Smooth muscle cell (in vitro differentiated cells): ENCODE results near the gene PTRH1. TPM values are rescaled to one million over a fixed set of nuclear protein-coding genes. Genes with fewer than 3 reads are reported as not detected.

ENCODE experiments used
- DNase-seq: peaks from one replicate; lab custom pipeline; 2025; ENCODE audit not compliant: unreplicated experiment; lab: John Stamatoyannopoulos, UW
- H2AFZ ChIP-seq: fragments of 200-600 bp; sonication (generic); 2 replicates; pipeline ENCODE4 v1.6.0; 2016; ENCODE audit warnings: antibody characterized with exemption, low read depth, mild to moderate bottlenecking
- H3F3A ChIP-seq: fragments of 200-600 bp; sonication (generic); 2 replicates; pipeline ENCODE4 v1.6.0; 2017; ENCODE audit warnings: antibody characterized with exemption, low read depth
- H3K27ac ChIP-seq: fragments of 200-600 bp; sonication (generic); 2 replicates; pipeline ENCODE4 v1.5.1; 2016; ENCODE audit warnings: low read depth, mild to moderate bottlenecking
- H3K27me3 ChIP-seq: fragments of 200-600 bp; sonication (generic); 2 replicates; pipeline ENCODE4 v1.6.1; 2016; ENCODE audit warnings: low read depth, mild to moderate bottlenecking
- H3K36me3 ChIP-seq: fragments of 200-600 bp; sonication (generic); 2 replicates; pipeline ENCODE4 v1.5.1; 2016; ENCODE audit warnings: low read depth
- H3K4me1 ChIP-seq: fragments of 200-600 bp; sonication (generic); 2 replicates; pipeline ENCODE4 v1.5.1; 2016; ENCODE audit warnings: low read depth
- H3K4me2 ChIP-seq: fragments of 200-600 bp; sonication (generic); 2 replicates; pipeline ENCODE4 v1.6.0; 2016; ENCODE audit warnings: mild to moderate bottlenecking
- H3K4me3 ChIP-seq: fragments of 200-600 bp; sonication (generic); 2 replicates; pipeline ENCODE4 v1.5.1; 2016; ENCODE audit warnings: mild to moderate bottlenecking
- H3K79me2 ChIP-seq: fragments of 200-600 bp; sonication (generic); 2 replicates; pipeline ENCODE4 v1.6.0; 2016; ENCODE audit warnings: low read depth, mild to moderate bottlenecking
- H3K9ac ChIP-seq: fragments of 200-600 bp; sonication (generic); 2 replicates; pipeline ENCODE4 v1.6.0; 2016; ENCODE audit warnings: low read depth
- H3K9me3 ChIP-seq: fragments of 200-600 bp; sonication (generic); replicated peaks from 2 replicates; pipeline ENCODE4 v1.5.1; 2016; ENCODE audit warnings: low read depth
- H4K20me1 ChIP-seq: fragments of 200-600 bp; sonication (generic); 2 replicates; pipeline ENCODE4 v1.6.0; 2016; ENCODE audit warnings: low read depth
- WGBS: methylation state at CpG from one replicate; pipeline ENCODE4 v1.1.7; 2016; ENCODE audit warnings: low lambda C conversion rate; 5-methylcytosine and 5-hydroxymethylcytosine counted together
- polyA plus RNA-seq: library from polyadenylated mRNA; unstranded; fragments of >200 nt; fragmentation: Nextera tagmentation; extraction: Ambion mirVana; gene quantifications from 2 replicates; pipeline ENCODE4 v1.2.1, GENCODE V29; 2016
- total RNA-seq: library from RNA; depleted of rRNA; stranded (reverse); fragments of >200 nt; gene quantifications from 2 replicates; pipeline ENCODE4 v1.2.3, GENCODE V29; 2014
- TF ChIP-seq, protein P1 (sequence below): fragments of 200-600 bp; sonication (generic); IDR thresholded peaks from 2 replicates; pipeline ENCODE4 v1.5.1; 2017; ENCODE audit warnings: borderline replicate concordance, mild to moderate bottlenecking, antibody characterized with exemption; ENCODE audit not compliant: insufficient read depth, poor library complexity, severe bottlenecking

Gene PTRH1
- total and polyA plus RNA-seq, 2 experiments from 2014 or later = 11.9 to 33.8 TPM

DNA sequence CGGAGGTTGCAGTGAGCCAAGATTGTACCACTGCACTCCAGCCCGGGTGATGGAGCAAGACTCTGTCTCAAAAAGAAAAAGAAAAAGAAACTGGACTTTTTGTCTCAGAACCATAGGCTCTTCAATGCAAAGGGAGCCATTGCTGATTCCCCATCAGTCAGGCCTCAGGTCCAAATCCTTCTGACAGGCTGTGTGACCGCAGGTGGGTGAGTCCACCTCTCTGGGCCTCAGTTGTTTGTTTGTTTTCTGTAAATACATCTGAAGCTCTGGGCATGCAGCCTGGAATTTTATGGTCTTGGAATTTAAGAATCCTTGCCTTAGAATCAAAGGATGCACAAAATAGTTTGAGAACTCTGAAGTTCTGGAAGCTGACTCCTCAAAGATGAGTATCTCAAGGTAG is 40.8 kb upstream of the PTRH1 start:
- Histone ChIP-seq H3K36me3 (no peaks in the 10 kb centered on the region), H3K4me1 (peaks cover 5% of the 10 kb centered on the region), H3K27ac (no peak overlapping the region), H3K79me2 (no peaks in the 10 kb centered on the region), H3K9me3 (no peaks in the 10 kb centered on the region), H3F3A (no peaks in the 10 kb centered on the region), H2AFZ (no peak overlapping the region), H4K20me1 (no peaks in the 10 kb centered on the region), H3K4me3 (no peak overlapping the region), H3K9ac (no peak overlapping the region), H3K27me3 (peaks cover 47% of the 10 kb centered on the region), H3K4me2 (no peak overlapping the region)
- TF ChIP-seq, protein P1, sequence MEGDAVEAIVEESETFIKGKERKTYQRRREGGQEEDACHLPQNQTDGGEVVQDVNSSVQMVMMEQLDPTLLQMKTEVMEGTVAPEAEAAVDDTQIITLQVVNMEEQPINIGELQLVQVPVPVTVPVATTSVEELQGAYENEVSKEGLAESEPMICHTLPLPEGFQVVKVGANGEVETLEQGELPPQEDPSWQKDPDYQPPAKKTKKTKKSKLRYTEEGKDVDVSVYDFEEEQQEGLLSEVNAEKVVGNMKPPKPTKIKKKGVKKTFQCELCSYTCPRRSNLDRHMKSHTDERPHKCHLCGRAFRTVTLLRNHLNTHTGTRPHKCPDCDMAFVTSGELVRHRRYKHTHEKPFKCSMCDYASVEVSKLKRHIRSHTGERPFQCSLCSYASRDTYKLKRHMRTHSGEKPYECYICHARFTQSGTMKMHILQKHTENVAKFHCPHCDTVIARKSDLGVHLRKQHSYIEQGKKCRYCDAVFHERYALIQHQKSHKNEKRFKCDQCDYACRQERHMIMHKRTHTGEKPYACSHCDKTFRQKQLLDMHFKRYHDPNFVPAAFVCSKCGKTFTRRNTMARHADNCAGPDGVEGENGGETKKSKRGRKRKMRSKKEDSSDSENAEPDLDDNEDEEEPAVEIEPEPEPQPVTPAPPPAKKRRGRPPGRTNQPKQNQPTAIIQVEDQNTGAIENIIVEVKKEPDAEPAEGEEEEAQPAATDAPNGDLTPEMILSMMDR = no peak
- 94% methylated on average over 3 of the region's 3 CpGs for WGBS
- no peak for DNase-seq

DNA sequence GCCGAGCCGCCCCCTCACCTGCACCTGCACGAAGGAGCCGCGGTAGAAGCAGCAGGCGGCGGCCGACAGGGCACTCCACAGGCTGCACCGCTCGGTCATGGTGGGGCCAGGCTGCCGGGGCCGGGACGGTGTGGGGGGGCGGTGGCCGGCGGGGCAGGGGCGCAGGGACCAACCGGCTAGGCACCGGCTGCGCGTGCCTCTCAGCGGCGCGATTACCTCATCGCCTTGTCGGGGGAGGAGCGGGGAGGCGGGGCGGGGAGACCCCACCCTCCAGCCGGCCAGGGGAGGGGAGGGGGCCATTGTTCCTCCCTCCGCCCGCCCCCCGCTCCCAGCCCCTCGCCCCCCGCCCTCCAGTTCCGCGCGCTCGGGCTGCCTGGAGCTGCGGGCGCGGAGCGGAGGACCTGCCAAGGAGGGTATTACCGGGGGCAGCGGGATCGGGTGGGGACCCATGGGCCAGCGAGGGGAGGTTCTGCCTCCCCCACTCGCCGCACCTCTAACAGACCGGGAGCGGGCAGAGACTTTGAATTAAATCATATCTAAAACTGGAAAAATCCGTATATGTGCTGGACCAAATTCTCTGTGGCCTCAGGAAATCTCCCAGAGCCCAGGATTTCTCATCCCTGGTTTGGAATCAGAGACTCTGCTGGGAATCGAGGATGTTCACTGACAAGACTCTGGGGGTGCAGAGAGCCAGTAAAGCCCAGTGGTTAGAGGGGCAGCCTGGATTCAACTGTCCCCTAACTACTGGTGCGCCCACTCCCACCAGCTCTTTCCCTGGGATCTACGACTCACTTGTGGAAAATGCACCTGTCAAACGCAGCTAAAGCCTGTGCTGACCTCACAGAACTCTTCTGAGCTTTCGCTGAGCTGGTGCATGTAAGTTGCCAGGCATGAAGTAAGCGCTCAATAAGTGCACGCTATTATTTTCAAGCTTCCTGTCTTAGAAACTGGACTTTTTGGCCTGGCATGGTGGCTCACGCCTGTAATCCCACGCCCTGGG is 39.9 kb upstream of the PTRH1 start:
- 22% methylated on average over 27 of the region's 61 CpGs for WGBS
- Histone ChIP-seq H4K20me1 (no peaks in the 10 kb centered on the region), H3K79me2 (no peaks in the 10 kb centered on the region), H3K4me3 (no peak overlapping the region), H3K9me3 (no peaks in the 10 kb centered on the region), H3F3A (no peaks in the 10 kb centered on the region), H3K4me2 (peak overlapping the region; percentile 48), H3K36me3 (no peaks in the 10 kb centered on the region), H3K27ac (no peak overlapping the region), H2AFZ (no peak overlapping the region), H3K27me3 (peaks cover 47% of the 10 kb centered on the region), H3K9ac (no peak overlapping the region), H3K4me1 (peaks cover 5% of the 10 kb centered on the region)
- DNase-seq = no peak
- TF ChIP-seq, protein P1 = no peak

GRCh38 chr9:127754099-127755060 is 38.9 kb upstream of the PTRH1 start:
- Histone ChIP-seq H3F3A (no peaks in the 10 kb centered on the region), H3K9ac (no peak overlapping the region), H4K20me1 (no peaks in the 10 kb centered on the region), H3K4me1 (peaks cover 5% of the 10 kb centered on the region), H3K9me3 (no peaks in the 10 kb centered on the region), H3K27me3 (peaks cover 47% of the 10 kb centered on the region), H2AFZ (no peak overlapping the region), H3K4me3 (no peak overlapping the region), H3K27ac (no peak overlapping the region), H3K4me2 (peak overlapping the region; percentile 48), H3K36me3 (no peaks in the 10 kb centered on the region), H3K79me2 (no peaks in the 10 kb centered on the region)
- no peak for DNase-seq
- 5% methylated on average over 54 of the region's 86 CpGs for WGBS
- TF ChIP-seq, protein P1 = no peak
